Limb (tissue), 2 donors: ENCODE measurements around the gene ELOVL7.
A peak's percentile ranks its signal among the peaks of the same experiment; 100 is the strongest.
"Not testable (repeated sequence)": the region's sequence is repeated elsewhere in the genome, so short reads cannot be mapped to it uniquely, and the experiment has no call there.

Source experiments
- DNase-seq, 2 donors: peaks; one replicate each; pipeline ENCODE4 v3.0.0-alpha.2; 2016; ENCODE audit errors: extremely low spot score in 2 of 2

The ELOVL7 gene

DNA sequence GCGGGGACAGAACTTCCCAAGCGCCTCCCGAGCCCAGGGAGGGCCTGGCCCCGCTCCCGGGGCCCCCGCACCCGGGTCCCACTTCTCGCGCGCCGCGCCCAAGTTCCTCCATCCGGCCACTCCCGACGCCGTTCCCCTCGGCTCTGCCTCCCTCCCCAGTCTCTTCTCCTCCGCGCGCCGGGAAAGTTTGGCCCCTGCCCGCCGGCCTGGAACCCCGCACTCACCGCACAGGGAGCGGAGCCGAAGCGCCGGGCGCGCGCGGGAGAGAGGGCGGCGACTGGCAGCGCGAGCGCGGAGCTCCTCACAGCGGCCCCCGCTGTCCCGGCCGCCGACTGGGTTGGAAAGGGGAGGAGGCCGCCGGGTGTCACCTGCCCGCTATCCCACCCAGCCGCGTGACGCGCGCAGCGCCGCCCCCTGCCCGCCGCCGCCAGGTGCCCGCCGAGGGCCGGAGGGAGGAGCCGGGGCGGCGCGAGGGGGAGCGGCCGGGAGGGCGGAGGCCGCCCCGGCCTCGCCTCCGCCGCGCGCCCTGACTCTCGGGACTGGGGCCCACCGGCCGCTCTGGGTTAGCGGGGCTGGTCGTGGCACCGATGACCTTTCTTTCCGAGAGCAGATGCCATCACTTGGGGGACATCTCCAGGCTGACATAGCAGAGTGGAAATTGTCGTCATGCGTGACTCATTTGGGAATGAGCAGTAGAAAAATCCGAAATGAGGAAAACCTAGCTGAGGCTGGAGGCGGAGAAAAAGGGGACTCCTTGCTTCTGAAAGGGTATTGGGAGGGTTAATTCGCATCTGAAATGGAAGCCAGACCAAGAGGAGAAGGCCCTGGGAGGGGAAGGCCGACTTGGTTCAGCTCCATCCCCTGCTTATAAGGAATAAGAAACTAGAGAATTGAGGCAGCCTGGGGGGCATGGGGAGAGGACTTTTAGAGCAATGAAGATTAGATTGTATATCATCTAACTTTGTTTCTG lies at the start of gene ELOVL7:
Gene ELOVL7, minus strand, starts transcription at position 334 of the 970 bp plus-strand sequence. CDS start 56,872 bp downstream, outside the sequence.
- DNase-seq = peak; percentile 43 to 81

DNA sequence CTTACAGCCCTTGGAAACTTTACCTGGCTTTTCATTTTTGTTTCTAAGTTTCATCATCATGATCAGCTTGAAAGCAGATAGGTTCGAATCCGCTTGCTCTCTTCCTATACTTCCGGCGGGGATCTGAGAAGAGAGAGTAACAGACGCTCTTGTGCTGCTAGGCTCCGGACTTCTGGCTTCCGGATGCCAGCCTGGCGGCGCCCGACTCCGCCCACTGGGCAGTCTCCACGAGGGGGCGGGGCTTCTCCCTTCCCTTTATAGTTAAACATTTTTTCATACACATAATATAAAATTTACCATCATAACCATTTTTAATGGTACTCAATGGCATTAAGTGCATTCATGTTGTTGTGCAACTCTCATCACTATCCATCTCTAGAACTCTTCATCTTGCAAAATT lies 49.5 kb upstream of the ELOVL7 start:
- DNase-seq = no peak

DNA sequence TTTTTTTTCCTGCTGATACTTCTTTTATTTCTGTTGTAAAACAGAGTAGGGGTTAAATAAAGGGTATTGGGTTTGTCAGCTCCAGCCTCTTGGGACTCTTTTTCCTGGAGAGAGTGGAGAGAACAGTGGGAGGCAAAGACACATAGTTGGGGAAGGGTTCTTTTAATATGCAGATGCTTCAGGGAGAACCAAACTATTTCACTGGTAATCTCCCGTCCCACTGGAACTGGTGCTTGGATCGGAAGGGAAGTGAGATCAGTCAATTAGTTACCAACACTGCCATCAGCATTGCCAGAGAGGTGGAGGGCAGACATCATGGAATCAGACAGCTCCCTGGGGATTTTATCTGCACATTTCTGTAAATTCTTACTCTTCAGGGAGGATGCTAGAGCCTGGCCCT lies 47.6 kb upstream of the ELOVL7 start:
- no peak for DNase-seq

DNA sequence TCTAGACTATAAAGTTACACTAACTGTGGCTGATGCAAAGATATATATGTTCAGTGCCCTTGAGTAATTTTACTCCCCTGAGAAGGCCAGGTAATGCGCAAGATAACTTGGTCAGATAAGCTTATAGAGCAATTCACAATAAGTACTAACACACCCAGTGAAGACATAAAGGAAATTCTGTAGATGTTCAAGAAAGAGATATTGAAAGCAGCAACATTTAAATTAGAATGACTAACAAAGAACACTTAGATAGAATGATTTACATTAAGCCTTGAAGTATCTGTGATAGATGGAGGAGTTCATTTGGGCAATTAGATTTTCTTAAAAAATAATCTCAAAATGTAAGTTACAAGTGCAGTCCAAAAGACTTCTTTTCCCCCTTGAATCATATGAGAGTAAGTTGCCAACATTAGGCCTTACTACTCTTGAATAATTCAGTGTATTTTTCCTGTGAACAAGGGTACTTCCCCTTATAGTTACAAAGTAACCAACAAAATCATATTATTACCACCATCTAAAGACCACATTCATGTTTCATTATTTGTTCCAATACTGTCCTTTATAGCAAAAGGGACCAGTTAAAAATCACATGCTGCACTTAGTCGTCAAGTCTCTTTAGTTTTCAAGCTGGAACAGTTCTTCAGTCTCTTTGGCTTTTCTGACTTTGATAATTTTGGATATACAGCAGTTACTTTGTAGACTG lies 44.4 kb upstream of the ELOVL7 start:
- DNase-seq = no peak

DNA sequence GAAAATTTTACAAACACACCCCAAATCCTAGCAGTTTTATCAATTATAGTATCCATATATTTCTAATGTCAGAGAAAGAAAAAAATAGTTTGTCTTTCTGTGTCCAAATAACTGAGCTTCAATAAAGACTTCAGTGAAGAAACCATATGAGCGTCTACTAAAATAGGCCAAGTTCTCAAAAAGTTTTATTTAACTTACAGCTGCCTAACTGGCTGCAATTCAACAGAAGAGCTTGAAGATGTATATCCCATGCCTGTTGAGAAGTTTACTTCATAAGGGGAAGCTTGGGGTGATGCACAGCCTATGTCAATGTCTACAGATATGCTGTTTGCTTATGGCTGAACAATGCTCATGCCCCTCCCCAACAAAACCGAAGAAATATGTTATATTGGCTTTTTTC lies 43.7 kb upstream of the ELOVL7 start:
- DNase-seq = peak in 1 of 2 donors; percentile 2

DNA sequence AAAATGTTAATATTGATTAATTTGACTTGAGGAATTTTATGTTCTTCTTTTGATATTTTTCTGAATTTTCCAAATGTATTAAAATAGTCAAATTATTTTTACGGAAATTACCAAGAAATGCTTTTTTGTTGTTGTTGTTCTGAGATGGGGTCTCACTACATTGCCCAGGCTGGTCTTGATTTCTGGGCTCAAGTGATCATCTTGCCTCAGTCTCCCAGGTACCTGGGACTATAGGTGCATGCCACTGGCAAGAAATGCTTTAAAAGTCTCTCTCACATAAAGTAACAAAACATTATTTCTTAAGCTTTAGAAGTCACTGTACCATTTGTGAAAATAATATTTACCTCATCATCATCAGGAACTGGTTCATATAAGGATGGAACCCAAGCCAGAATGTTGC lies 43.0 kb upstream of the ELOVL7 start:
- no peak for DNase-seq

DNA sequence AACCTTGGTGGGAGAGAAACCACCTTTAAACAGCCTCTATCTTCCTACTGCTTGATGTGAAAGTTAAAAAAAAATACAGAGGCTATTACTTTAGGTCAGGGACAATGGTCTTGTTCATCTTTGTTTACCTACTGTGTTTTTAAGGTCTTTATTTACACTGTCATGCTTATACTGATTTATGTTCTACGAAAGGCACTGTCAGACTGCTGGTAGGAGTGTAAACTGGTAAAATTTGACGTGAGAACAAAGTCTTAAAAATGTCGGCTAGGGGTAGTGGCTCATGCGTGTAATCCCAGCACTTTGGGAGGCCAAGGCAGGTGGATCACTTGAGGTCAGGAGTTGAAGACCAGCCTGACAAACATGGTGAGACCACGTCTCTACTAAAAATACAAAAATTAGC lies 42.1 kb upstream of the ELOVL7 start:
- no peak for DNase-seq

DNA sequence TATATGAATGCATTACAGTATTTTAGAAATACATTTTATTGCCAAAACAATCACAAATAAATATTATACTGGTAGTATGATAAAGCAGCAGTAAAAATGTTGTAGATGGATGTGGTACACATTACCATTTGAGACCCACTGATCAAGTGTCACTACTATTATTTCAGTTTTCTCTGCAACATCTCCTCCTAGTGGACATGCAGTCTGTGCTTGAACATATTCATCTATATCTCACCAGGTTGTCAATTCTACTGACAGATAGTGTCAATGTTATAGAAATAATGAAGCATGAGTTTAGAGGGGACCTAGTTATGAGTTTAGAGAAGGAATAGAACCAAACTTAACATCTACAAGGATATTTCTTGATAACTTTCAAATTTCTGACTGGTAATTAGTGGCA lies 39.2 kb upstream of the ELOVL7 start:
- no peak for DNase-seq

DNA sequence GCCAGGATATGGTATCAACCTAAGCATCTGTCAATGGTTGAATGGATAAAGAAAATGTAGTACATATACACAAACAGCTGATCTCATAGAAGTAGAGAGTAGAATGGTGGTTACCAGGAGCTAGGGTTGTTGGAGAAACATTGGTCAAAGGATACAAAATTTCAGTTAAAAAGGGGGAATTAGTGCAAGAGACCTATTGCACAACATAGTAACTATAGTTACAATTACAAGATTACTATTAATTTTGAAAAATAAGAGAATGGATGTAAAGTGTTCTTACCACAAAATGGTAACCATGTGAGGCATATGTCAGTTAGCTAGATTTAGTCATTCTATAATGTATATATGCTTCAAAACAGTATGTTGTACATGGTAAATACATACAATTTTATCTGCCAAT lies 28.8 kb upstream of the ELOVL7 start:
- no peak for DNase-seq

DNA sequence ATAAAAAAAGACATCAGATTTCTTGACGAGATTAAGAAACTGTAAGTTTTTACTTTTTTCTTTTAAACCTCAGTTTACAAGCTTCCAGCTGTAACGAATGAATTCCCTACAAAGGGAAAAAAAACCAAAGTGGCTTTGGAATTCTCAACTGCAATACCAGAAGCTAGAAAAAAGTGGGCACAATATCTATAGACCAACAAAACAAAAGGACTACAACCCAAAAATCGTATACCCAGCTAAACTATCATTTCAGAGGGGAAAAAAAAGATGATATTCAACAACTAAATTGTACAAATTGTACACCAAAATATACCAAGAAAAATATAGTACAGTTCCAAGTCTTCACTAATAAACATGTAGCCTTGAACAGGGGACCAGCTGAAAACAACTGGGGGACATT lies 26.8 kb upstream of the ELOVL7 start:
- no peak for DNase-seq

DNA sequence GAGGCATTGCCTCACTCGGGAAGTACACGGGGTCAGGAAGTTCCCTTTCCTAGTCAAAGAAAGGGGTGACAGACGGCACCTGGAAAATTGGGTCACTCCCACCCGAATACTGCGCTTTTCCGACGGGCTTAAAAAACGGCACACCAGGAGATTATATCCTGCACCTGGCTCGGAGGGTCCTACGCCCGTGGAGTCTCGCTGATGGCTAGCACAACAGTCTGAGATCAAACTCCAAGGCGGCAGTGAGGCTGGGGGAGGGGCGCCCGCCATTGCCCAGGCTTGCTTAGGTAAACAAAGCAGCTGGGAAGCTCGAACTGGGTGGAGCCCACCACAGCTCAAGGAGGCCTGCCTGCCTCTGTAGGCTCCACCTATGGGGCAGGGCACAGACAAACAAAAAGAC lies 16.5 kb upstream of the ELOVL7 start:
- DNase-seq = not testable (repeated sequence)

DNA sequence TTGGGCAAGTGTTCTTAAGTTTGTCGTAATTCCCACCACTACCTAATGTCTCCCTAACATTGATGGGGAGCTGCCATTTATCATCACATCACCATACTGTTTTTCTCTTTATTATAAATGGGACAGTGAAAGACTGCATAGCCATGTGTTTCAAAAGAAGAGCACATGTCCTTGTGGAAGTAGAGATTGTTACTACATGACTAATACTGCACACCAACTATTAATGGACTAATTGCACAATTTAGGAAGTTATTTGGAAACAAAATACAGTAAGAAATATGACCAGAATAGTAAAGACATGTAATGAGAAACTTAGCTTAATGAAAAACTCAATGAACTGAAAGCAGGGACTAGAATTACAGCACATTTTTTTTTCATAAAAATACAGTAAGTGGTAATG lies 12.0 kb upstream of the ELOVL7 start:
- no peak for DNase-seq

DNA sequence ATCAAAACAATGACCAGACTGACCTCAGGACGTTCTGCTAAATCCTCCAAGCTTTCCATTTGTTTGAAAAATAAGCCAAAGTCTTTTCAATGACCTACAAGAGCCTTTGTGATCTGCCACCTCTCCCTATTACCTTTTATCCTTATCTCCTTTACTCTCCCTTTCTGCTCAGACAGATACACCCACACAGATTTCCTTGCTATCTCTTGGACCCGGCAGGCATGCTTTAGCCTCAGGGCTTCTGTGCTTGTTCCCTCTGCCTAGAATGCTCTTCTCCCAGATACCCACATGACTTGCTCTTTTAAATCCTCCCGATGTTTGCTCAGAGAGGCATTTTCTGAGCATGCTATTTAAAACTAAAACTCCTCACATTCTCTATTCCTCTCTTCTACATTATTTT lies 8.9 kb upstream of the ELOVL7 start:
- no peak for DNase-seq

DNA sequence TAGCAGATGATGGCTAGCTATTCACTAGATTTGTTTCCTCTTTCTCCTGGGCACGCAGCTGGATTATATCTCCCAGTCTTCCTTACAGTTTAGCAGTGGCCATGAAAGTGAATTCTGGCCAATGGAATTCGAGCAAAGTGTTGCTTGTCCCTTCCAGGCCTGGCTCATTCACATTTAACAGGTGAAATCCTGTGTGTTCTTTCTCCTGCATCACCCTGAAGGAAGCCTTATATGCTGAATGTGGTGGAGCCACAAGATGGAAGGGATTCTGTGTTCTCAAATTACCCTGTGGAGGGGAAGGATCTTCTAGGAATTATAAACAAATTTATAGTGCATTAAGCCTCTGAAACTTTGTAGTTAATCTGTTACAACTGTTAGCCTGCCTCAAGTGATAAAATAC lies 8.2 kb upstream of the ELOVL7 start:
- no peak for DNase-seq

DNA sequence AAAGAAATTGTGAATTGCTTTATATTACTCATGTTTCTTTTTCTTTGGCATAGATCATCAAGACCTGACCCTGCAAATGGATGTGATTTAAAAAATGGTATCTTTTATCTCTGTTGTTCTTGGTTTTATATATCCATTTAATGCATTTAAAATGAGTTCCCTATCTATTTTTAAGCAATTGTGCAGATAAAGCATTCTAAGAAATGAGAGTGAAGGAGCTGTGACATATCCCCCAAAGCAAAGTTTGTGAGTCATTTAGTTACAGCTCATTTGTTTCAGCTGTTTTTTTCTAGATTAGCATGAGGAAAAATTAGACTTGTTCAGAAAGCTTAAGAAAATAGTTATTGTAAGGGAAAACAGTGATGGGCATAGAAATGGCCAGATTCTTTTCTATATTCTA lies 7.6 kb upstream of the ELOVL7 start:
- DNase-seq = no peak

DNA sequence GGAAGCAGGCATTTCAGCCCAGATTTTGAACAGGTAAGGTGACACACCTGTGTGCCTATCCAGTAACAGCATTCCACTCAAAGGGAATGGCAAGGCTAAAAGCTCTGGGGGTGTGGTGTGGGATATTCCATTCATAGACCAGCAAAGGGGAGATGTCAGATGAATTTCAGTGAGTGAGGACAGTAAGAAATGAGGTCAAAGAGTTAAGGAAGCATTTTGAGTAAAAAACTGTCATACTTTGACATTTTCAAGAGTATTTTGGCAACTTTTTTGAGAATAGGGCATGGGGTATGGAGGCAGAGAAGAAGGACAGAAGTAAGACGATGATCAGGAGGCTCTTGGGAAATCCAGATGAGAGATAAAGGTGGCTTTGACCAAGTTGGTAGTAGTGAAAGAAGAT lies 2.2 kb upstream of the ELOVL7 start:
- DNase-seq = no peak

DNA sequence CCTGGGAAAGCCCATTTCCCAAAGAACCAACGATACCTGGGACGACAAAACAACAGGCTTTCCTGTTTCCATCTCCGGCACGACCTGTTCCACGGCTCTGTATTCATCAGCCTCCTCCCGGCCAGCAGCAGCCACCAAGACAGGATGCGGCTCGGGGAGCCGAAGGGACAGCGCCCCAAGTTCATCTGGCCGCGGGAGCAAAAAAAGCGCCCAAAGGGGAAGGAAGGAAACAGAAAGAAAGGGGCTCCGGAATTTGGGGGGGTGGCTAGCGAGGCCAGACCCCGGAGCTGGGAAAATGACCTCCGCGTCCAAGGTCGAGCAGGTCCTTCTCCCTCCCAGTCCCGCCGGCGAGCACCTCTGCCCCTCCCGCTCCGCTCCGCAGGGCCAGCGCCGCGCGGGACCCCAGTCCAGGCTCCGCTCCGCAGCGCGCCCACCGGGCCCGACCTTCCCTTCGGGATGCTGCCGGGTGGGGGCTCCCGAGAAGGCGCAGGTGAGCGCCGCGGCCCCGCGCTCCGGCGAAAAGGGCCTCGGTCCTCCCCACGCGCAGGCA lies 608 bp downstream of the ELOVL7 start:
- no peak for DNase-seq

DNA sequence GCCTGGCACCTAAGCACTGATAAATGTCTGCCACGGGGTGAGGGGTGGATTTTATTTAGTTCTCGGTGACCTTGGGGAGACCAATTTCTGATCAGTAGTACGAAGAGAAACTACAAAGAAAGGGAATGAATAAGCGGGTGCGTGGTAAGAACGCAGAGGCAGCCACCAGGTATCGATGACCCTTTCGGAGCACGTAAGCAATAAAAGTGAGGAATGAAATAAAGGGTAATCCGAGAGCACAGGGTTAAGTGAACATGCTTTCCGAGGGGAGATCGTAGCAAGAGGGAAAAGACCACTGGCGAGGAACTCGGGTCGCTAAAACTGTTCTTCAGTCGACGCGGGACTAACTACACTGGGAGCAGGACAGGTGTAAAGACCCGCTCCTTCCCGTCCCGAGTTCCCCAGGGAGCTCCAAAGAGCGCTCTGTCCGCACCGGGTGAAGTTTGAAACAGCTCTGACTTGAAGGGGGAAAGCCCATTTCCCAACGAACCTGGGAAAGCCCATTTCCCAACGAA lies 1.1 kb downstream of the ELOVL7 start:
- DNase-seq = no peak

DNA sequence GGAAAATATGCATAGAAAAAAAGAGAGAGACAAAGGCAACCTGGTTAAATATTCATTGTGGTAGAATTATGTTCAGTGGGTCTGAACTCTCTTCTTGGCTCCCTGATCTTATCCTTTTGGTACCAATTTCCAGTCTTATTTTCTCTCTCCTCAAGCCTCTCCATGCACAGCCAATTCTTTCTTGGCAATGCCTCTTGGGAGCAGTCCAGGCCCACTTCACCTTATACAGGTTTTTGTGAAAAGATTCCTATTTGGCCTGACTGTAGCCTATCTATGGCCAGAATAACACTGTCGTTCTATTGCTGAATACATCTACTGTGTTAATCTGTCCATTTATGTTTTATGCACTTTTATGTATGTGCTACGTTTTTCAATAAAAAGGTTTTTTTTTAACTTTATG lies 2.7 kb downstream of the ELOVL7 start:
- DNase-seq = no peak

DNA sequence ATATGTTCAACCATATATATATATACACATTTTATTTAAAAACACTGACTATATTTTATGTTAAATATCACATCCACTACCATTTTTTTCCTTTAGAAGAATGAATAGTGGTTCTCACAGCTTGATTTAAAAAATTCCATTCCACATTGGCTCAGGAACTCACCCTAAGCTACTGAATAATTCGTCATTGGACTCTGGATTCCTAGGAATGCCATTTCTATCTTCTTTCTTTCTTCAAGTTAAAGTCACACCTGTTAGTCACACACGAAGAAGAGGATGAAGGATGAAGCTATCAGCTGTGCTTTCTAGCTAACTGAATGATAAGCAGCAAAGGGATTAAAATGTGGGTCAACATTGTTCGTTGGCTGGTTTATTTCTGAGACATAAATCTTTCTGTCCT lies 7.9 kb downstream of the ELOVL7 start:
- no peak for DNase-seq

DNA sequence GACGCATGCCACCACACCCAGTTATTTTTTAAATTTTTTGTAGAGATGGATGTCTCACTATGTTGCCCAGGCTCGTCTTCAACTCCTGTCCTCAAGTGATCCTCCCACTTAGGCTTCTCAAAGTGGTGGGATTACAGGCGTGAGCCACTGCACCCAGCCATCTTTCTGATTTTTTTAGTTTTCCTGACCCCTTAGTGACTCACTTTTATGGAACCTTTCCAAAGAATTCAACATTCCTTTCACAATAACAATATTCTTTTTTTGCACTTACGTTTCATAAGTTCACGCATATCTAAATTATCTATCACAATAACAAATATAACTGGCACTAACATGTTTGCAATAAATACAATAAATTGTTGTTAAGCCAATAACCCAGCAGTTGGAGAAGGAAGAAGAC lies 8.5 kb downstream of the ELOVL7 start:
- no peak for DNase-seq

DNA sequence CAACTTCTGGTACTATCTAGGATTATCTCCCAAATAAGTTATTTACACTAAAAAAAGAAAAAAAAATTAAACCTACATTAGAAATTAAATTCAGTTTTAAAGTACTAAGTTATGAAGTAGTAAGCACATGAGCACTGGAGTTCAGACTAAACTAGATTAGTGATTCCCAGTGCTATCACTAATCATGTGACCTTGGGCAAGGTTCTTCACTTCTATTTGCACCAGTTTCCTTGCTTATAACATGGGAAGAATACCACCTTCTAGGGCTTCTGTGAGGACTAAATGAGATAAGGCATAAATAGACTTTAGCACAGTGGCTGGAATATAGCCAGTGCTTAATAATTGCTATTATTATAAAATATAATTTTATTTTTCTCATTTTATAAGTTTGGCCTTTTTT lies 10.5 kb downstream of the ELOVL7 start:
- no peak for DNase-seq
